B cell (primary cell): ENCODE measurements around the gene HABP2. TPM values are rescaled to one million over a fixed set of nuclear protein-coding genes. Genes with fewer than 3 reads are reported as not detected.

Experiments used
- ATAC-seq: fragments of 200-7000 bp; cut with Tn5 transposase; one replicate; pipeline ENCODE4 v1.10.0; 2021; ENCODE audit warnings: low read depth, mild to moderate bottlenecking, moderate number of reproducible peaks, moderate library complexity
- CTCF ChIA-PET: fragments of 350-600 bp; sonication (Branson Sonifier 250); formaldehyde crosslinking; loops from one replicate; lab custom pipeline; 2021; ENCODE audit warnings: antibody characterized with exemption, inconsistent platforms; lab: Charles Lee
- POLR2A ChIA-PET: fragments of 350-600 bp; sonication (Branson Sonifier 250); formaldehyde crosslinking; loops from one replicate; lab custom pipeline; 2021; ENCODE audit warnings: antibody characterized with exemption; lab: Charles Lee
- DNase-seq: peaks from one replicate; pipeline ENCODE4 v3.0.0; 2013
- H2AFZ ChIP-seq: 2 replicates; pipeline ENCODE4 v1.6.1; 2012; ENCODE audit warnings: mild to moderate bottlenecking, low read depth, low read length; ENCODE audit not compliant: insufficient read depth, poor library complexity, severe bottlenecking
- H3K27ac ChIP-seq, 2 donors: 1 replicate in 1 of 2; 2 replicates in 1 of 2; pipeline ENCODE4 v1.5.1; 2012 to 2013; ENCODE audit warnings: low read length in 2 of 2, mild to moderate bottlenecking in 2 of 2, moderate library complexity in 1 of 2
- H3K27me3 ChIP-seq, 4 experiments: fragments of 200-600 bp in 1 of 4; sonication (generic) in 1 of 4; replicated peaks in 1 of 4; 1 replicate in 2 of 4; 2 replicates in 2 of 4; pipeline versions ENCODE4 v1.6.1 to v1.7.0; 2013 to 2016; ENCODE audit warnings: low read length in 3 of 4, mild to moderate bottlenecking in 2 of 4, mixed read lengths in 1 of 4, moderate library complexity in 1 of 4; ENCODE audit not compliant: insufficient read depth in 4 of 4, control insufficient read depth in 3 of 4; ENCODE audit errors: control extremely low read depth in 1 of 4
- H3K36me3 ChIP-seq, 2 experiments: replicated peaks in 1 of 2; 1 replicate in 1 of 2; 2 replicates in 1 of 2; pipeline versions ENCODE4 v1.6.1 to v1.7.1; 2013; ENCODE audit warnings: low read length in 1 of 2; ENCODE audit not compliant: insufficient read depth in 2 of 2, control insufficient read depth in 1 of 2; ENCODE audit errors: control extremely low read depth in 1 of 2, extremely low read depth in 1 of 2
- H3K4me1 ChIP-seq, 2 donors: fragments of 200-600 bp in 1 of 2; sonication (generic) in 1 of 2; 1 replicate in 1 of 2; 2 replicates in 1 of 2; pipeline versions ENCODE4 v1.5.1 to v1.6.1; 2013 to 2017; ENCODE audit warnings: low read length in 2 of 2; ENCODE audit not compliant: control insufficient read depth in 2 of 2, insufficient read depth in 2 of 2
- H3K4me2 ChIP-seq: replicated peaks from 2 replicates; pipeline ENCODE3; 2012; ENCODE audit warnings: mild to moderate bottlenecking, low read depth, low read length; ENCODE audit not compliant: poor library complexity, severe bottlenecking
- H3K4me3 ChIP-seq, 5 experiments: fragments of 200-600 bp in 1 of 5; sonication (generic) in 1 of 5; 1 replicate in 3 of 5; 2 replicates in 2 of 5; pipeline versions ENCODE4 v1.5.1 to v1.7.0; 2011 to 2016; ENCODE audit warnings: low read length in 4 of 5, mild to moderate bottlenecking in 4 of 5, low read depth in 2 of 5, control low read depth in 1 of 5, moderate library complexity in 1 of 5; ENCODE audit not compliant: insufficient read depth in 1 of 5; ENCODE audit errors: control extremely low read depth in 1 of 5, extremely low read depth in 1 of 5
- H3K79me2 ChIP-seq: fragments of 200-600 bp; sonication (generic); one replicate; pipeline ENCODE4 v1.6.0; 2016; ENCODE audit warnings: low read length; ENCODE audit not compliant: control insufficient read depth, insufficient read depth
- H3K9ac ChIP-seq: fragments of 200-600 bp; sonication (generic); 2 replicates; pipeline ENCODE4 v1.6.1; 2017; ENCODE audit warnings: mild to moderate bottlenecking, low read length, moderate library complexity
- H3K9me3 ChIP-seq, 3 donors: one replicate each; pipeline versions ENCODE4 v1.6.1 to v1.7.1; 2013; ENCODE audit warnings: low read length in 2 of 3; ENCODE audit not compliant: control insufficient read depth in 2 of 3, insufficient read depth in 1 of 3; ENCODE audit errors: control extremely low read depth in 1 of 3
- H4K20me1 ChIP-seq: 2 replicates; pipeline ENCODE4 v1.6.0; 2012; ENCODE audit warnings: mild to moderate bottlenecking, low read length; ENCODE audit not compliant: insufficient read depth, control insufficient read depth, poor library complexity, severe bottlenecking
- H3K27ac Mint-ChIP-seq: one replicate; pipeline ENCODE4 v1.8.0; 2021; ENCODE audit warnings: mixed read lengths
- H3K27me3 Mint-ChIP-seq: one replicate; pipeline ENCODE4 v1.8.0; 2021; ENCODE audit warnings: mixed read lengths
- H3K4me1 Mint-ChIP-seq: one replicate; pipeline ENCODE4 v1.8.0; 2021; ENCODE audit warnings: mixed read lengths
- H3K4me3 Mint-ChIP-seq: one replicate; pipeline ENCODE4 v1.8.0; 2021; ENCODE audit warnings: mixed read lengths
- H3K9me3 Mint-ChIP-seq: one replicate; pipeline ENCODE4 v1.8.0; 2022; ENCODE audit warnings: mixed read lengths; ENCODE audit not compliant: insufficient read depth
- CTCF ChIP-seq: fragments of 200-600 bp; IDR thresholded peaks from one replicate; pipeline ENCODE4 v1.8.0; 2022; ENCODE audit warnings: antibody characterized with exemption, mild to moderate bottlenecking
- EZH2 ChIP-seq: IDR thresholded peaks from 2 replicates; pipeline ENCODE4 v1.6.1; 2012; ENCODE audit warnings: borderline replicate concordance, low read depth, mild to moderate bottlenecking, moderate library complexity, low read length; ENCODE audit not compliant: insufficient read depth, poor library complexity, severe bottlenecking
- WGBS: methylation state at CpG from one replicate; pipeline ENCODE4 v1.1.5; 2013; ENCODE audit warnings: missing lambda C conversion rate; ENCODE audit not compliant: insufficient coverage; 5-methylcytosine and 5-hydroxymethylcytosine counted together
- intact Hi-C: fragments of 100-400 bp; cut with micrococcal nuclease; formaldehyde crosslinking; loops from one replicate; pipeline ENCODE4 v1.10.0; 2022
- polyA plus RNA-seq: library from polyadenylated mRNA; depleted of rRNA; stranded (reverse); fragments of >200 nt; gene quantifications from 2 replicates; pipeline ENCODE4 v1.2.3, GENCODE V29; 2012
- total RNA-seq, 2 donors: library from RNA; stranded (reverse); fragments of 120-200 nt in 1 of 2; gene quantifications; 1 replicate in 1 of 2; 2 replicates in 1 of 2; pipeline versions ENCODE4 v1.2.3 to v1.2.4, GENCODE V29; 2013 to 2022

Gene HABP2
- total and polyA plus RNA-seq, 2 donors (not counting 1 experiment from before 2014, with no cell fraction given), result not detected

GRCh38 chr10:113543107-113543955, 9.5 kb upstream of the HABP2 start:
- H3K27me3 Mint-ChIP-seq, result peaks cover 8% of the 10 kb centered on the region
- H3K4me2 ChIP-seq, result no peak overlapping the region
- H3K27me3 ChIP-seq, result peaks cover 0 to 2% (median 0%) of the 10 kb centered on the region in 4 experiments
- H3K9me3 ChIP-seq, result no peaks in the 10 kb centered on the region
- H2AFZ ChIP-seq, result no peak overlapping the region
- H3K4me3 Mint-ChIP-seq, result no peak overlapping the region
- H3K27ac ChIP-seq, result no peak overlapping the region
- H3K36me3 ChIP-seq, result no peaks in the 10 kb centered on the region
- ChIA-PET CTCF (no interaction called here), POLR2A (no interaction called here)
- no peak for DNase-seq
- intact Hi-C loops, result no loop called here
- H3K9ac ChIP-seq, result no peak overlapping the region
- H3K27ac Mint-ChIP-seq, result no peak overlapping the region
- no peaks in the 10 kb centered on the region for H3K79me2 ChIP-seq
- no peaks in the 10 kb centered on the region for H3K4me1 Mint-ChIP-seq
- no peak overlapping the region for H3K4me3 ChIP-seq
- no peak for ATAC-seq
- no peaks in the 10 kb centered on the region for H3K9me3 Mint-ChIP-seq
- 100% methylated on average over 1 of the region's 5 CpGs for WGBS
- no peaks in the 10 kb centered on the region for H3K4me1 ChIP-seq
- TF ChIP-seq EZH2 (no peak), CTCF (no peak)
- H4K20me1 ChIP-seq, result no peaks in the 10 kb centered on the region

- H3K27me3 ChIP-seq, result peaks cover 0 to 2% (median 0%) of the 10 kb centered on the region in 4 experiments
- H3K4me1 ChIP-seq, result no peaks in the 10 kb centered on the region
- no peak overlapping the region for H3K4me2 ChIP-seq
- no peaks in the 10 kb centered on the region for H3K79me2 ChIP-seq
- no peaks in the 10 kb centered on the region for H3K4me1 Mint-ChIP-seq
- no peak overlapping the region for H3K4me3 ChIP-seq
- no peaks in the 10 kb centered on the region for H3K9me3 ChIP-seq
- no peak overlapping the region for H2AFZ ChIP-seq
- no peak overlapping the region for H3K27ac Mint-ChIP-seq
- no peaks in the 10 kb centered on the region for H3K9me3 Mint-ChIP-seq
- no peak overlapping the region for H3K9ac ChIP-seq
- 100% methylated on average over 1 of the region's 1 CpG for WGBS
- no peak overlapping the region for H3K27ac ChIP-seq
- ChIA-PET CTCF (interaction anchor here (0.9 kb wide), 1 partner anchor 18 kb away, joined by 3 read pairs; no protein-coding TSS in a partner anchor), POLR2A (no interaction called here)
- no peak overlapping the region for H3K4me3 Mint-ChIP-seq
- ATAC-seq, result no peak
- H4K20me1 ChIP-seq, result no peaks in the 10 kb centered on the region
- intact Hi-C loops, result no loop called here
- DNase-seq, result no peak
- H3K36me3 ChIP-seq, result no peaks in the 10 kb centered on the region
- TF ChIP-seq CTCF (no peak), EZH2 (no peak)
- peaks cover 5% of the 10 kb centered on the region for H3K27me3 Mint-ChIP-seq
Measured at GRCh38 chr10:113544392-113544791, 8.5 kb upstream of the HABP2 start.
